ENCODE results near the gene NPEPPS. TPM values are rescaled to one million over a fixed set of nuclear protein-coding genes. Genes with fewer than 3 reads are reported as not detected.
A peak's percentile ranks its signal among the peaks of the same experiment; 100 is the strongest.
"Not testable (repeated sequence)": the region's sequence is repeated elsewhere in the genome, so short reads cannot be mapped to it uniquely, and the experiment has no call there.

Gene NPEPPS
- total RNA-seq, 1 experiment from 2014 or later = 117 TPM

- not testable (repeated sequence) for H3K4me2 ChIP-seq (ENCODE audit: insufficient read depth, insufficient read length, low read length); H3K79me2 ChIP-seq (ENCODE audit: insufficient read depth, low read length); H3K27ac ChIP-seq (ENCODE audit: insufficient read length, low read depth, low read length); H3K4me3 Mint-ChIP-seq; H3K4ac ChIP-seq (ENCODE audit: low read depth, low read length); H4K91ac ChIP-seq (ENCODE audit: insufficient read length, low read depth, low read length); H2BK15ac ChIP-seq (ENCODE audit: low read depth, low read length); H3K4me1 Mint-ChIP-seq; H3T11ph ChIP-seq (ENCODE audit: low read length); H2AFZ ChIP-seq (ENCODE audit: low read length); H4K20me1 ChIP-seq (ENCODE audit: control insufficient read depth, insufficient read depth, insufficient read length); H4K5ac ChIP-seq (ENCODE audit: insufficient read length, low read depth, low read length); H3K23me2 ChIP-seq (ENCODE audit: insufficient read length, low read depth, low read length, poor library complexity, severe bottlenecking); H3K23ac ChIP-seq (ENCODE audit: insufficient read length, low read depth, low read length); H2BK5ac ChIP-seq (ENCODE audit: insufficient read length, low read length); H3K27me3 Mint-ChIP-seq (ENCODE audit: low read depth); H4K8ac ChIP-seq (replicated peaks; ENCODE audit: insufficient read length, low read depth, low read length); H2AK5ac ChIP-seq (ENCODE audit: insufficient read length, low read length); H3K4me1 ChIP-seq (ENCODE audit: insufficient read depth, low read length); H3K56ac ChIP-seq (ENCODE audit: insufficient read length, low read depth, low read length); DNase-seq; H3K9ac ChIP-seq (ENCODE audit: extremely low read depth, insufficient read length, low read length); H2BK20ac ChIP-seq (ENCODE audit: low read depth, low read length, poor library complexity, severe bottlenecking); H3K9me3 ChIP-seq (ENCODE audit: control insufficient read depth, low read depth, low read length); H3K27ac Mint-ChIP-seq; H3K27me3 ChIP-seq (ENCODE audit: insufficient read depth, low read length); H2BK120ac ChIP-seq (ENCODE audit: low read depth, low read length, poor library complexity, severe bottlenecking); H2BK12ac ChIP-seq (ENCODE audit: insufficient read length, low read depth, low read length); H3K79me1 ChIP-seq (ENCODE audit: insufficient read depth, low read depth, low read length, poor library complexity, severe bottlenecking); H3K14ac ChIP-seq (ENCODE audit: insufficient read depth, low read length); H3K18ac ChIP-seq (ENCODE audit: insufficient read length, low read depth, low read length); H3K9me3 Mint-ChIP-seq
- H3K36me3 Mint-ChIP-seq (ENCODE audit: insufficient read depth in 1 of 3, low read depth in 3 of 3) = peaks cover 3 to 17% (median 9%) of the 10 kb centered on the region in 3 experiments; a peak in 6 of 7 replicates
These were observed 29.7 kb downstream of the NPEPPS start for GRCh38 chr17:47560517-47561043.

GRCh38 chr17:47561698-47562405 is 30.9 kb downstream of the NPEPPS start:
- no CpG with 5 or more reads among the region's 5 CpGs for WGBS (ENCODE audit: extremely low coverage, insufficient read length, low lambda C conversion rate)
- H3K27me3 ChIP-seq (ENCODE audit: insufficient read depth, low read length); H3K79me2 ChIP-seq (ENCODE audit: insufficient read depth, low read length); H3K4me1 Mint-ChIP-seq; H3K23me2 ChIP-seq (ENCODE audit: insufficient read length, low read depth, low read length, poor library complexity, severe bottlenecking); H3K79me1 ChIP-seq (ENCODE audit: insufficient read depth, low read depth, low read length, poor library complexity, severe bottlenecking); H3K4me3 Mint-ChIP-seq; H3K14ac ChIP-seq (ENCODE audit: insufficient read depth, low read length); H3K18ac ChIP-seq (ENCODE audit: insufficient read length, low read depth, low read length); H3T11ph ChIP-seq (ENCODE audit: low read length); H2BK12ac ChIP-seq (ENCODE audit: insufficient read length, low read depth, low read length); H2BK5ac ChIP-seq (ENCODE audit: insufficient read length, low read length); H2BK20ac ChIP-seq (ENCODE audit: low read depth, low read length, poor library complexity, severe bottlenecking); H3K9ac ChIP-seq (ENCODE audit: extremely low read depth, insufficient read length, low read length); H3K9me3 ChIP-seq (ENCODE audit: control insufficient read depth, low read depth, low read length); H3K56ac ChIP-seq (ENCODE audit: insufficient read length, low read depth, low read length); H2BK120ac ChIP-seq (ENCODE audit: low read depth, low read length, poor library complexity, severe bottlenecking); H2AK5ac ChIP-seq (ENCODE audit: insufficient read length, low read length); H3K4me1 ChIP-seq (ENCODE audit: insufficient read depth, low read length); H4K8ac ChIP-seq (replicated peaks; ENCODE audit: insufficient read length, low read depth, low read length); H3K27me3 Mint-ChIP-seq (ENCODE audit: low read depth); H3K27ac ChIP-seq (ENCODE audit: insufficient read length, low read depth, low read length); H3K4ac ChIP-seq (ENCODE audit: low read depth, low read length); DNase-seq; H4K5ac ChIP-seq (ENCODE audit: insufficient read length, low read depth, low read length); H4K91ac ChIP-seq (ENCODE audit: insufficient read length, low read depth, low read length); H4K20me1 ChIP-seq (ENCODE audit: control insufficient read depth, insufficient read depth, insufficient read length); H2AFZ ChIP-seq (ENCODE audit: low read length); H3K9me3 Mint-ChIP-seq; H3K4me2 ChIP-seq (ENCODE audit: insufficient read depth, insufficient read length, low read length); H3K23ac ChIP-seq (ENCODE audit: insufficient read length, low read depth, low read length); H2BK15ac ChIP-seq (ENCODE audit: low read depth, low read length): not testable (repeated sequence)
- Mint-ChIP-seq H3K36me3 (ENCODE audit: insufficient read depth in 1 of 3, low read depth in 3 of 3) (peaks cover 3 to 10% (median 5%) of the 10 kb centered on the region in 3 experiments; a peak in 5 of 7 replicates), H3K27ac (peak overlapping the region in 1 of 3 experiments; percentile 86; a peak in 3 of 7 replicates)
